CD4-positive, alpha-beta T cell treated with Interleukin-1 beta for 1 hour (primary cell): Measurements from ENCODE around the gene LRRC38.
"Not testable (repeated sequence)": the region's sequence is repeated elsewhere in the genome, so short reads cannot be mapped to it uniquely, and the experiment has no call there.

Experiments
- DNase-seq, 2 donors: peaks; one replicate each; pipeline ENCODE4 v3.0.0-alpha.2; 2020 to 2022

Gene LRRC38, protein sequence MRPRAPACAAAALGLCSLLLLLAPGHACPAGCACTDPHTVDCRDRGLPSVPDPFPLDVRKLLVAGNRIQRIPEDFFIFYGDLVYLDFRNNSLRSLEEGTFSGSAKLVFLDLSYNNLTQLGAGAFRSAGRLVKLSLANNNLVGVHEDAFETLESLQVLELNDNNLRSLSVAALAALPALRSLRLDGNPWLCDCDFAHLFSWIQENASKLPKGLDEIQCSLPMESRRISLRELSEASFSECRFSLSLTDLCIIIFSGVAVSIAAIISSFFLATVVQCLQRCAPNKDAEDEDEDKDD

DNA sequence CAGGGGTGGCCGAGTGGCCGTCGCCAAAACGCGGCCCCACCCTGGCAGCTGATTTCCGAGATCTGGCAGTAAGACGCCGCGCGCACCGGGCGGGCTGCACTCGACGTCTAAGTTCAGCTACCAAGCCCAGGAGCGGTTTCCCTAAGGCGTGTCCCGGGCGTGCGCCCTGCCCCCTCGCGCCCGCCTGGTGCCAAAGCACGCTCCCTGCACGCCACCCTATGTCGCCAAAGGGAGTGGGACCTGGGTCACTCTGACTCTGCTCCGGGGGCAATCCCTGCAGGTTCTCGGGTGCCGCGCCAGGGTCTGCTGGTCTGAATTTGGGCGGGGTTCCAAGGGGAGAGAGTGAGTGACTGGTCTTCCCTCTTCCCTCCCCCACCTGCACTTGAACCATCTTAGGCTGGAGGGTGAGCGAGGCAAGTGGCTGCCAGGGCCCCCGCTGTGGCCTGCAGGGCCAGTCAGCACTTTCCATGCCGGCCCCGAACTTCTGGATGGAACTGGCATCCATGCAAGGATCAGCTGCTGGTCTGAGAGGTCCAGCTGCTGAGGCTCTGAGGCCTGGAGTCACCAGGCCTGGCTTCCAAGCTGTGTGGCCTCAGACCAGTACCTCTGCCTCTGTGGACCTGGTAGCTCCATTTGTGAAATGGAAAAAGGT is at the start of gene LRRC38:
Gene LRRC38 (minus strand): TSS at position 109 of the 652 bp plus-strand sequence. CDS start 410 bp downstream, outside the sequence.
- DNase-seq: no peak

DNA sequence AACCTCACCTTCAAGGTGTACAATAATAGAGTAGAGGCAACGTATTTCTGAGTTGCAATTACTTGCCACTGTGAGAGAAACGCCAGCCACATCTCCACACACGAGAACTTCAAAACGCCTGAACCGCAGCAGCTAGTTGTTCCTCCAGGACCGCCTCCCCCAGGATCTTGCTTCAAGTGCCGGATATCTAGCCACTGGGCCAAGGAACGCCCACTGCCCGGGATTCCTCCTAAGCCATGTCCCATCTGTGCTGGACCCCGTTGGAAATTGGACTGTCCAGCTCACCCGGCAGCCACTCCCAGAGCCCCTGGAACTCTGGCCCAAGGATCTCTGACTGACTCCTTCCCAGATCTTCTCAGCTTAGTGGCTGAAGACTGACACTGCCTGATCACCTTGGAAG is 49.2 kb upstream of the LRRC38 start:
- not testable (repeated sequence) for DNase-seq

DNA sequence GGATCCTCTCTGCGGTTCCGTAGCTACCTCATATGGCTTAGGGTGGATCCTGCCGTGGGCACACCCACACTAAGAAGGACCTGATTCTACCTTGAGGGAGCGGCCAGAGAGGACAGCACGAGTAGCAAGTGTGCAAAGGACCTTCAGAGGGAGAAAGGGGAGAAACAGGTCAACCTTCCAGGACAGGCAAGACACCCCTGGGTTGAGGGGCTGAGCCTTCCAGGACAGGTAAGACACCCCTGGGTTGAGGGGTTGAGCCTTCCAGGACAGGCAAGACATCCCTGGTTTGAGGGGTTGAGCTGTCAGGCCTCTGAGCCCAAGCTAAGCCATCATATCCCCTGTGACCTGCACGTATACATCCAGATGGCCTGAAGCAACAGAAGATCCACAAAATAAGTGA is 46.7 kb upstream of the LRRC38 start:
- DNase-seq: no peak

DNA sequence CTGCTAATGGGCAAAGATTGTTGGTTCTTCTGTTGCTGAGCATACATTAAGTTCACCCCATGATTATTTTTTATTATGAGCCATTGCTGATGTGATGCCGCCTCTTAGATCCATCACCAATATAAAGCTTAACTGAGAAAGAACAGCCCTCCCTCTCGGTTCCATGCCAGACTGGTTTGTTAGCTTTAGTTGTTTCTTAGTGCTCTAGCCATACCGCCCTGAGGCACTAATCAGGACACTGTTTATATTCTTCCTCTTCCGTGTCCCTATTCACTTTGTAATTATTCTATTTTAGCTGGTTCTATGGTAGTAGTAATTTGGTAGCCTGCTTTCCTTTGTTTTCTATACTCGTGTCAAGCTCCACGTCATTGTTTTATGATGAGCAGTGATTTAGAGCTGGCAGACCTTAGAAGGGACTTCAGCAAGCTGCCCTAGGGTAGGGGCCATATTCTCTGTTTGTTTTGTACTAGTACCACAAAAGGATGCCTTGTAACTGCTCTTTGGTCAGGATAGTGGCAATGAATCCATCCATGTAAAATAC is 42.5 kb upstream of the LRRC38 start:
- DNase-seq: no peak

DNA sequence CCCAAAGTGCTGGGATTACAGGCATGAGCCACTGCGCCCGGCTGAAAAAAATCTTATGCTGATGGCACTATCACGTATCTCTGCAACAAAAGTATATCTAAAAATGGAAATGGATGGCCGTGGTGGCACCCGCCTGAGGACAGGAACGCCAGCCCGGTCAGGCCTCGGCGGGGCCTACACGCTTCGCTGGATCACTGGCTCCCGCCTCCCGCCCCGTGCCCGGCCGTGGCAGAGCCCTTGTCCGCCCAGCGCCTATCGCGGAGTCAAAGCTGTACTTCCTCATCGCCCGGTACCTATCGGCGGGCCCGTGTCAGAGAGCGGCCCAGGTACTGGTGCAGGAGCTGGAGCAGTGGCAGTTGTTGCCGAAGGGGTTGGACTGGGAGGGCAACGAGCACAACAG is 41.0 kb upstream of the LRRC38 start:
- DNase-seq: no peak

DNA sequence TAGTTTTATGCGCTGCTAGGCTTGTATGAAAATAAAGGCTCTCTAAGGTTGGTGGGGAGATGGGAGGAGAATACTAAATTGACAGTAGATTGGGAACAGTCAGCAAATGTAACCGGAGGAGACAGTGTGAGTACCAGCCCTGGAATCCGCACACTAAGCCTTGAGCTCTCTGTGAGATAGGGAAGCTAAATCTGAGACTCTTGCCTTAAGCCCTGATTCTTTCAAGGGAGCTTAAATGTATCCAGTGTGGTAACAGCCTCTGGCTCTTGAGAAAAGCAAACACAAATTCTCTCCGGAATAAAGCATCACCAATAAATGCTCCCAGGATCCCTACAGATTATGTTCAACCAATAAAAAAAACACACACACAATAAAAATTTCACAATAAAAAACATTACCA is 36.9 kb upstream of the LRRC38 start:
- DNase-seq: no peak

DNA sequence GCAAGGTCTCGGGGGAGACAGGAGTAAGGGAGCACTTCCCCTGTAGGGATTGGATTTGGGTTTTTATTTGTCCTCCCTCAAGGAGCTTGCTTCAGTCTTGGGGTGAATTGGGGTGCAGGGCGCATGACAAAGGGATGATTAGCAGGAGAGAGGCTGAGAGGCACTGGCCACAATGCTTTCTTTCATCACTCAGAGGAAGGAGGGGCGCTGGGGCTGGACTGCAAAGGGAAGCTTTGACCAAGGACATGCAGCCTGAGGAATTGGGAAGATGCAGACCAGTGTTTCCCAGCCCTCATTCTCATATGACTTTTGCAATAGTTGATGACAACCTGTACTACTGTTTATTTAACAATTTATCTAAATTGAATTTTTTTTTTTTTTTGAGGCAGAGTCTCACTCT is 35.7 kb upstream of the LRRC38 start:
- no peak for DNase-seq

DNA sequence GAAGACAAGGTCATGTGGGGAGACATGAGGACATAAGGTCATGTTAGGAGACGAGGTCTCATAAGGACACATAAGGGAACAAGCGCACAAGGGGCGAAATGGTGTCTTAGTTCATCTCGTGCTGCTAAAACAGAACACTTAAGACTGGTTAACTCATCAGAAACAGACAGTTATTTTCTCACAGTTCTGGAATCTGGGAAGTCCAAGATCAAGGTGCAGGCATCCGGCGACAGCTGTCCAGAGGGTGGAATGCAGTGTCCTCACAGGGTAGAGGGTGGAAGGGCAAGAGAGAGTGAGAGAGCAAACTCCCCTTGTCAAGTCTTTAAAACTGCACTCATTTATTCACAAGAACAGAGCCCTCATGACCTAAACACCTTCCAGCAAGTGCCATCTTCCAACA is 35.2 kb upstream of the LRRC38 start:
- no peak for DNase-seq

DNA sequence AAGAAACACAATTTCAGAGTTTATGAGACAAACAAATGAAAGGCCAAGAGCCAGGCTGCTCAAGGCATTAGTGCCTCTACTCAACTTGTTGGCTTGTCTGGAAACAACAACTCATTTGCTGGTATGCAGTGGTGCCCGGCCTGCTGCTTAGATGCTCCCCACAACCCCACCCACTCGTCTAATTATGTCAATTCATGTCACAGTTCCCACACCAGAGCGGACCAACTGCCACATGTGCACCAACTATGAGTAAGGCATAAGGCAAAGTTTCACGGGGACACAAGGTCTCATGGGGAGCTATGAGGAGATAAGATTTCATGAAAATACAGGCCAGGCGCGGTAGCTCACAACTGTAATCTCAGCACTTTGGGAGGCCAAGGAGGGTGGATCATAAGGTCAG is 34.5 kb upstream of the LRRC38 start:
- DNase-seq: no peak

DNA sequence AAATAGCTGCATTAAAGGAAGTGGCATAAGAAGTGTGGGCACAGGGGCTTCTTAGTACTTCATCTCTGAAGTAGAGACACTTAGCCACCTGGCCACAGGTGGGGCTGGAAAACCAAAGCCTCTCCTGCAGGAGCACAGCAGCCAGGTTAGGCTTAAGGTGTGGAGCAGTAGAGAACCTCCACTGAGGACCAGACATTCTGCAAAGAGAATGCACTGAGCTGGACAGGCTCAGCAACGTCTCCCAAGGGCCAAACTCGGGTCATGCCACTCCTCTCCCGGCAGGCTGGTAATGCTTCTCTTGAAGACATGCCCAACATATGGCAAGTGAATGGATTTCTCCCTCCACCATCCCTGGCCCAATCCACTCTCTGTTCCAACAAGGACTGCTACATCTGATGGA is 33.0 kb upstream of the LRRC38 start:
- DNase-seq: no peak

DNA sequence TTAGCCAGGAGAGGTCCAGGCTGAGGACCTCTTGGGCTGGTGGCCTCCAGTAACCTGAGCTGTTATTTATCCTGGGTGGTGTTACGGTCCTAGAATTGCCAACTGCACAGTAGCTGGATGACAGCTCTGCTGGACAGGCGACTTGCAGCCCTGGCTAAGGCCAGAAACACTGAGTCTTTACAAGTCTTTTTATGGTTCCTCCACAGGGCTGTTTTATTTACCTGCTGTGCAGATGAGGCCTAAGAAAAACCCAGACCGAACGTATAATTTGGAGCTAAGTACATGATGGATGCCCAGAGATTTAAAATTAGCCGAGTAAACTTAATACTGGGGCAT is 30.4 kb upstream of the LRRC38 start:
- DNase-seq: no peak

DNA sequence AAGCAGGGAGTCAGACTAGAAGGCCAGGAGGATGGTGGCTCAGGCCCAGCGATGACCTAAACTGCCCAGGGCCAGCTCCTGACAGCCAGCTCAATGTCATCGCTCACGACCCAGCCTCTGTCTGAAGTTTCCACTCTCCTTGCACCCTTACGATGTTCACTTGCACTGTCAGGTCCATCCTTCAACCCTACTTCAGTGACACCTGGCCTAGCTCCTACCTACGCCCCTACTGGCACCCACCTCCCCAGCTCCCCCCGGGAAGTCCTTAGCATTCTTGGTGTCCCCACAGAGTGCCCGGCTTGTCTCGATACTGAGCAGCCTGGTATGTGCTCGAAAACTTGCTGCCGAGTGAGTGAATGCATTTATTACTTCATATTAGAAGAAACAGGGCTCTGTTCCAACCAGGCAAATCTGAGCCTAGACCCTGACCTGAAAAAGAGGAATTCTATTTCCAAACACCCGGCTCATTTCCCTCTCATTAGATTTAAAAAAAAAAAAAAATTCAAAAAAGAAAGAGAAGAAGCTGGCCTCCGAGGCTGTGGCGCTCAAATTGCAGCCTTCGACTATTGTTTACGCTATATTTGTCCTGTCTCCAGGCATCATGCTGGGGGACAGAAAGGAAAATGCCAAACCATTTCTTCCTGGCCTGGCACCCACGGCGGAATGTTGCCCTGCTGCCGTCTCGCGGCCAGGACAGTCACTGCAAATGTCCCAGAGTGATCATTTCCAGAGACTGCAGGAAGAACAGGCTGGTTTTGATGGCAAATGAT is 29.8 kb upstream of the LRRC38 start:
- DNase-seq: no peak

DNA sequence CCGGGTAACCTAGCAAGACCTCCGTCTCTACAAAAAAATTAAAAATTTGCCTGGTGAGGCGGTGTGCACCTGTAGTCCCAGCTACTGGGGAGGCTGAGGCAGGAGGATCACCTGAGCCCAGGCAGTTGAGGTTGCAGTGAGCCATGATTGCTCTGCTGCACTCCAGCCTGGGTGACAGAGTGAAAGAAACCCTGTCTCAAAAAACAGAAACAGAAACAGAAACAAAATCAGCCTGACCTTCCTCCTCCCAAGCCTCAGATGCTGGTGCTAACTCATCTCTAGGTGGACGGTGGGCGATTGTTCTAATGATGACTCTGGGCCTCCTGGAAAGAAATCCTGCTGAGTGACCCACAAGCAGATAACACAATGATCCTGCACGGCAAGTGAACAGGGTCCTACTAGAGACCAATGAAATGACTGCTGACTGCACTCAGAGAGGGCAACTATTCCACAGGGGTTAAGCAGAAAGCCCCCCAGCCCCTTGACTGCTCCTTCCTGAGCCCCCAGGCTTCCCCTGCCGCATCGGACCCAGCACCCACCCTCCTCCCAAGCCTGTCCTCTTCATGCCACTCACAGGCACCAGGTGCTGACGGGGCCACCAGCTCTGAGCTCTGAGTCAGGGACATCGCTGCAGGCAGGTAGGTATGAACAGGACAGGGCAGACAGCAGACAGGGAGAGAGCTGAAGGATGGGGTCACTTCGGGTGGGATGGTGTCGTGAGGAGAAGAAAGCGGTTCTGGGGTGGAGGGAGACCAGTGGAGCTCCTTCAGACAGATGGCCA is 27.8 kb upstream of the LRRC38 start:
- no peak for DNase-seq

DNA sequence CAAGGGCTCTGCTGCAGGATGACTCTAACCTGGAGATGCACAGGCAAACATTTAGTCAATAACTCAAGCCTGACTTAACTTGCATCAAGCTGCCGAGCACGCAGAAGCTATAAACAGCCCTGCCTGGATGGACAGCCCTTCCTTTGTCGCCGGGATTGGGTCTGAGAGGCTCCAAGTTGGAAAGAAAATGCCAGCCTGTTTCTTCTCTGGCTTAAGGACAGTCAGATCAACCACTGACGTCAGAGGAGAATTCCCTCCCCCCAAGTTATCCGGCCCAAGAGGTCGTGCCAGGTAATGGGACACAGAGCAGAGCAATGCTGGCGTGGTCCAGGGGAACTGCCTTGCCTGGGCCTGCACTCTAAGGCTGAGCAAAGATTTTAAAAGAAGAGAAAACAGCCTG is 27.1 kb upstream of the LRRC38 start:
- DNase-seq: no peak

DNA sequence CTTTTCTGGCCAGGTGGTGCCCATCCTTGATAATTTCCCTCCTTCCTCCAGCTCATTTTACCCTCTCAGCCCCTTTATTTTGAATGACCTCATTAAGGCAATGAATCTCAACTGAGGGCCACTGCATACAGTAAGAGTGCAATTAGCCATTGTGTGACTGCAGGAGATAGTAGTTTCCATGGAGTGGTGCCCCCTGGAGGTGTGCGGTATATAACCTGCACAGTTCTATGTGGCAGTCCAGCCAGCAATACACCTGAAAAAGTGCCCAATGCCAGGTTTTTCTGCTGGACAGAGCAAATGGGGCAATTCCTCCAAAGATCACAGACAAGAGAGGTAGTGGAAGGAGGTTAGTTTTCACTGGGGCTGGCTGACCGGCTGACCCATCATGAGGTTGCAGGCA is 25.9 kb upstream of the LRRC38 start:
- DNase-seq: no peak

DNA sequence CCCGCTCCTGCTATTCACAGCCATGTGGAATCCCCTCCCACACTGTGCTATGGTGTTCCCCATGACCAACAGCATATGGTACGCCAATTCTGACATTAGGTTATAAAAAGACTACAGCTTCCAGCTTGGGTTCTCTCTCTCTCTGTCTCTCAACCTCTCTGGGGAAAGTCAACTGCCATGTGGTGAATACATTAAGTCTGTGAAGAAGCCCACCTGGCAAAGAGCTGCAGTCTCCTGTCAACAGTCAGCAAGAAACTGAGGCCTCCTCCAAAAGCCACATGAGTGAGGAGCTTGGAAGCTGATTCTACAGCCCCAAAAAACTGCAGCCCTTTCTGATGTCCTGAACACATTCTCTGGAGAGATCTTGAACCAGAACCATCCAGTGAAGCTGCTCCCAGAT is 25.0 kb upstream of the LRRC38 start:
- DNase-seq: no peak

DNA sequence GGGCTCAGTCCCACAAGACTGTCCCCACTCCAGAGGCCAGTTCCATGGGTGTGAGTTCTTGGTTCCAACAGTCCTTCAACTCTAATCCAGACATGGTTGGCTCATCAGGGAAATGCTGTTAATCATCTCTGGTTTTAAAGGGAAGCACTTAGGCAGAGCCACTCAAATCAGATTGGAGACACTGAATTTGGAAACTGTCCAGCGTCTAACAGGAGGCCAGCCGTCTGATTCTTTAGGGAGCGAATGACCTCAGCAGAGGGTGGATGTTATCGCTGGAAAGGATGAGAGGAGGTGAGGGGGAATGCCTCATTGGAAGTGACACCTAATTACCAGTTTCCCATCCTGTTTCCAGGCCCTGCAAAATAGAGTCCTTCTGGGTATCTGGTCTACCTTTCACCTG is 22.8 kb upstream of the LRRC38 start:
- no peak for DNase-seq

DNA sequence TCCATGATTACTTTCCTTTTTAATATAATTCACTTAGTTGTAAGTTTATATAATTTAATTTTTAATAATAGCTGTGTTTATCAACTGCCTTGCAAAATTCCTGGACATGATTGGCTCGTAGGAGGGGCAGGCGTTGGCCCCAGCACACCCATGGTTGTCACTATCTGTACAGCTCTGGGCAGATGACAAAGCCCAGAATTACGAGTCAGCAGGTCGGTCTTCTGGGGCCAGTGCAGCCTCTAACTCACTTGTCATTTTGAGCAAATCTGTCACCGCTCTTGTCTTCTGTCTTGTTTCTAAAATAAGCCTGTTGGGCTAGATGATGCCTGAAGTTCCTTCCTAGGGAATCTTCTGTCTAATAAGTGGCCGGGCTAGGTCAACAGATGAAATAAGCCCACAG is 21.4 kb upstream of the LRRC38 start:
- no peak for DNase-seq

DNA sequence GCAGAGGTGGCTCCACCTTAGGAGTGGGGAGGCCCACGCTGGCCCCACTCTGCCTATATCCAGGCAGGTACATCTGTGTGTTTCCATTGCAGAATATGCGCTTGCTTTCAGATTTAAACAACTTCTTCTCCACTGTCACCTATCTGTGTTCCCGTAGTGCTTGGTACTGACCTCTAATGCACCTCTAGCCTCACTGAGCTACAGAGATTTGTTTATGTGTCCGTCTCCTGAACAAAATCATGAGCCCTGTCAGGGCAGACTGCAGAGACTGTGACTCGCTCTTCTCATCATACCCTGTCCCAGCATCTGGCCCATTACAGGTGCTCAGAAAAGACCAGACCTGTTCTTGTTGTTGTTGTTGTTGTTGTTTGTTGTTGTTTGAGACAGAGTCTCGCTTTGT is 14.5 kb upstream of the LRRC38 start:
- no peak for DNase-seq

DNA sequence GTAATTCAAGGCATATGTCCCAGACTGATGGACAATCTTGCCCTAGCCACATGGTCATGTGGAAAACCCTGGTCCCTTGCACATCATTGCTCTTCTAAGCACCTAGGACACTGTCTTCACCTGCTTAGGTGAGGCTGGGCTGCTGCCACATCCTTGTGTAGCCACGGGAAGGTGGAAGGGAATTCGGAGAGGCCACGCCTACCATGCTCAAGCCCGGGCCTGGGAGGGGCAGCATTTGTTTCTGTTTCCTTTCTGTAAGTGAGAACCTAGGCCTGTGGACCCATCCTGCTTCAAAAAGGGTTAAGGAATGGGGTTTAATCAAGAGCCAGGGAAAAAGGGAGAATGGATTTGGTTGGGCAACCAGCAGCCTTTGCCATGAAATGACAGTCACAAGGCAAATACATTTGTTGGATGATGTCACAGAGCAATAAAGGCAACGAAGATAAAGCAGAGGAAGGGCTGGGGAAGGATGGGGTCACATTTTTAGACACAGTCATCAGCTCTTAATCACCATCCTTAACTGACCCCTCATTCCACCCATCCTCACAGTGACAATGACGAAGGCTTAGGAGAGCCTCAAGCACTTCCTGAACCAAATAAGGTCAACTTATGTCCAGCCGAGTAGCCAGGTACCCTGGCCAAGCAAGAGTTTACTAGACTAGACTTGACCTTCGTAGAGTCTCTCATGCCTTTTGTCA is 10.1 kb upstream of the LRRC38 start:
- no peak for DNase-seq

DNA sequence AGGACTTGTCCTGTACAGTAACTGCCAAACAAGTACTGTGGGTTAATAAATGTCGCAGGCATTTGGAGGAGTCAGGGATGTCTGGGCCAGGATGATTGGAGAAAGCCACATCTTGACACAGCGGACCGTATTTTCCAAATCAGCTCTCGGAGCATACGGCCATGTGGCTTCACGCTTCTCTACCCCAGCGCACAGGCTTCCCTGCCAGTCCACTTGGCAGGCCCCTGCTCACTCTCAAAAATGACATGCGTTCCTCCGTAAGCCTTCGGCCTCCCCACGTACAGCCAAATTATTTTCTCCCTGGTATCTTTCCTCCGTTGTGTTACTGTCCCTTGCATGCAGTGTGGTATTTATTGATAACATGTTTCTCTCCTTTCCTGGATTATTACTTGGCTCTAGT is 7.2 kb upstream of the LRRC38 start:
- no peak for DNase-seq

DNA sequence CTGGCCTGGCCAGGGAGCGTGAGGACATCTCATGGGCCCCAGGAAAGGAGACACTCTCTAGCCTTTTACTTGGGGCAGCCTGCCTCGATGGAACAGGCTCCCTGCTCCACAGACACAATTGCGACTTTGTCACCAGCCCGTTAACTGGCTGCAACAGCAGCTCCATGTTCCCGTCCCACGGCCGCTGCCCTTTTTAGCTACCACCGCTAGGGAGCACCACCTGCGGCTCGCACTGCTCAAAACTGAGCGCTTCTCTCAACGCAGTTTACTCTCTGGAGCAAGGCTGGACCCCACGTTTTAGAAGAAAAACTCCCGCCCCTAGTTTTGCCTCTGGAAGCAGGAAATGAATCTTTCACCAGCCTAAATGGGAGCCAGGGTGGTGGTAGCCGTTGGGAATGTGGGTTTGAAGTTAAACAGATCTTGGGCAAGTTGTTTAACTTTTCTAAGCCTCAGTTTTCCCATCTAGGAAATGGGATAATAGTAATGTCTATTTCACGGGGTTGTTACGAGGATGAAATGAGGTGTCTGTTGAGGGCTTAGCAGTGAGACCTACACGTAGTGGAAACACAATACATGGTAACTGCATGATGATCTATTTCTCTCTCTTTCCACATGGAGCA is 3.5 kb upstream of the LRRC38 start:
- no peak for DNase-seq
